Activated gamma-delta T cell treated with anti-CD3 and anti-CD28 coated beads, Interleukin-2, amount 50 U/mL, for 16 hours (primary cell): ENCODE measurements around the gene PPM1K.
A peak's percentile ranks its signal among the peaks of the same experiment; 100 is the strongest.

ENCODE experiments used
- DNase-seq: peaks from one replicate; pipeline ENCODE4 v3.0.0-alpha.2; 2020; ENCODE audit warnings: low read depth

PPM1K gene

GRCh38 chr4:88216395-88216794, 68.0 kb downstream of the PPM1K start:
- DNase-seq, result no peak

GRCh38 chr4:88215351-88215750, 69.0 kb downstream of the PPM1K start:
- no peak for DNase-seq

GRCh38 chr4:88212253-88212561, 72.2 kb downstream of the PPM1K start:
- DNase-seq, result no peak

GRCh38 chr4:88211473-88212252, 72.7 kb downstream of the PPM1K start:
- DNase-seq, result peak; percentile 30

GRCh38 chr4:88208156-88208555, 76.2 kb downstream of the PPM1K start:
- no peak for DNase-seq
